ENCODE results near the gene HTR3E. TPM values are rescaled to one million over a fixed set of nuclear protein-coding genes. Genes with fewer than 3 reads are reported as not detected.

HTR3E gene
- total and polyA plus RNA-seq, 12 donors: not detected

DNA sequence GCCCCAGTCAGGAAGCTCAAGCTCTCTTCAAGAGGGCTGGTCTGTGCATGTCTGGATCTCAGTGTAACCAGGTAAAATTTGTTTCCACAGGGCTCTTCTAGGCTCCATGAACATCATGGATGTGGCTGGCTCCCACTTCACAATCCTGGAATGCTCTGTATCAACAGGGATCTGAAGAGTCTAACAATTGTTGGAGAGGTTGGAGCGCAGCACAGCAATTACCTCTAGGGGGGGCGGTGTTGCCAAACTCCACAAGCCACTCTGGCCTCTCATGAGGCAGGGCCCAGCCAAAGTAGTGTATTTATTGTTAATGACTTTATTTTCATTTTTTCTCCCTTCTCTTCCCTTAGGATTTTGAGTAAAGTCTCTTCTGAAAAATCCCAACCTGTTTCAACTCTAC is 32.1 kb downstream of the HTR3E start:
- Histone ChIP-seq H3K4me1 (peaks cover 0 to 7% (median 5%) of the 10 kb centered on the region in 9 donors), H3K36me3 (no peaks in the 10 kb centered on the region), H3K27ac (no peak overlapping the region), H3K4me3 (no peak overlapping the region), H3K9me3 (no peaks in the 10 kb centered on the region), H3K27me3 (no peaks in the 10 kb centered on the region)
- ATAC-seq (no peak), DNase-seq (no peak)
- 22 to 38% methylated on average over 2 of the region's 2 CpGs for WGBS, 2 donors
- intact Hi-C loops (cut with DNase I): no loop called here
- TF ChIP-seq, protein P1, sequence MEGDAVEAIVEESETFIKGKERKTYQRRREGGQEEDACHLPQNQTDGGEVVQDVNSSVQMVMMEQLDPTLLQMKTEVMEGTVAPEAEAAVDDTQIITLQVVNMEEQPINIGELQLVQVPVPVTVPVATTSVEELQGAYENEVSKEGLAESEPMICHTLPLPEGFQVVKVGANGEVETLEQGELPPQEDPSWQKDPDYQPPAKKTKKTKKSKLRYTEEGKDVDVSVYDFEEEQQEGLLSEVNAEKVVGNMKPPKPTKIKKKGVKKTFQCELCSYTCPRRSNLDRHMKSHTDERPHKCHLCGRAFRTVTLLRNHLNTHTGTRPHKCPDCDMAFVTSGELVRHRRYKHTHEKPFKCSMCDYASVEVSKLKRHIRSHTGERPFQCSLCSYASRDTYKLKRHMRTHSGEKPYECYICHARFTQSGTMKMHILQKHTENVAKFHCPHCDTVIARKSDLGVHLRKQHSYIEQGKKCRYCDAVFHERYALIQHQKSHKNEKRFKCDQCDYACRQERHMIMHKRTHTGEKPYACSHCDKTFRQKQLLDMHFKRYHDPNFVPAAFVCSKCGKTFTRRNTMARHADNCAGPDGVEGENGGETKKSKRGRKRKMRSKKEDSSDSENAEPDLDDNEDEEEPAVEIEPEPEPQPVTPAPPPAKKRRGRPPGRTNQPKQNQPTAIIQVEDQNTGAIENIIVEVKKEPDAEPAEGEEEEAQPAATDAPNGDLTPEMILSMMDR (IDR thresholded peaks at IDR 0.05): peak in 4 of 9 donors; percentile 29 to 39 (median 33)

DNA sequence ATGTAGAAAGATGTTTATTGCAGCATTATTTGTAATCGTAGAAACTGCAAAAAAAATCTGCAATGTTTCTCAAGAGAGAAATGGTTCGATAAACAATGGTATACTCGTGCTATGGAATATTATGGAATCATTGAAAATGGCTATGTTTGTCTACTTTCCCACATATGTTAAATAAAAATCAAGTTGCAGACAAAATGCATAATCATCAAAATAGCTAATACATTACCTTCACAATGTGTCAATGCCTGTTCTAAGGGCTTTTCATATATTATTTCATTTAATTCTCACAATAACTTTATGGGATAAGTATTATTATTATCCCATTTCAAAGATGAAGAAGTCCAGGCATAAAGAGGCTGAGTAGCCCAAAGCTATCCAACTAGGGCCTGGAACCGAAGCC is 36.1 kb downstream of the HTR3E start:
- WGBS, 2 donors: 93 to 96% methylated on average over 4 of the region's 4 CpGs
- TF ChIP-seq, protein P1 (IDR thresholded peaks at IDR 0.05): no peak
- intact Hi-C loops (cut with DNase I): loop anchor here in 5 of 10 donors (5.0 to 10.0 kb wide), 4 partner anchors 116 to 248 kb away; partner anchors contain the start of genes ABCC5 (in 3 of the 5) and PARL (in 2 of the 5)

DNA sequence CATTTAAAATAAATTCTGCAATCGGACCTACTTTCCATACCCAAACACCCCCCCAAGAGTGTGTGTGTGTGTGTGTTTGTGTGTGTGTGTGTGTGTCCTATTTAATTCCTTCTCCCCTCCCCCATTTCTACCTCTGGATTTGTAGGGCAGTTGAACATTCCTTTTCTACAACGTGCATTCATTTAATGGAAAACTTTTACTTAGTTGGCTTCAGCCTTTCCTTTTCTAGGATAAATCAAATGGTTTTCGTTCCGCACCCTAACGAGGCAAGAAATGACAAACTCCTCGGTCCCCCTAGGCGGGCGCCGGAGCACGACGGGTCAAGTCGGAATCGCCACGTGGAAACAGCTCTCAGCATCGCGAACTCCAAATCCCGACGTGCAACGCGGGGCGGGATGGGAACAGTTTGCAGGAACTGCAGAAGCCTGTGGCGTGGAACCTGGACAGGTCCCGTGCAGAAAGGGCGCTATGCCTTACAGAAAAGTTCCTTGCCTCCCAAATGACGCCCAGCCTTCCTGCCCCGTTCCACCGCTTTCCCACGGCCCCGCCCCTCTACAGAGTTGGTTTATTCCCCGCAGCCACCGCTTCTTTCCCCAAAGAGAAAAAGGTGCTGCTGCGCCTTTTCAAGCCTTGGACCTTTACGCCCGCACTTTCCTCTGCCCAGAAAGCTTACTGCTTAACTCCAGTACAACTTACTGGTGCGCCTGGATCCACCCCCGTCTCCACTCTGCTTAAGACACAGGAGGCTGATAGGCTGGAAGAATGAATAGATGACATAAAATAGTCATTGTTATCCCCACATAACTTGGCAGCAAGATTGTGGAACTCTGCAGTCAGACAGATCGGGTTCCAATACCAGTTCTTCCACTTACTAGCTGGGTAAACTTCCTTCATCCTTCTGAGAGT is 37.2 kb downstream of the HTR3E start:
- DNase-seq (peak; percentile 83 to 86), ATAC-seq (peak; percentile 77 to 91 (median 87))
- Histone ChIP-seq H3K27ac (peak overlapping the region; percentile 28 to 95 (median 90)), H3K4me3 (peak overlapping the region; percentile 53 to 99 (median 87)), H3K4me1 (peaks cover 4 to 28% (median 22%) of the 10 kb centered on the region in 9 donors), H3K9me3 (no peaks in the 10 kb centered on the region), H3K36me3 (peaks cover 0 to 24% (median 0%) of the 10 kb centered on the region in 9 donors), H3K27me3 (no peaks in the 10 kb centered on the region)
- intact Hi-C loops (cut with DNase I): loop anchor here in 6 of 10 donors (2.0 to 10.0 kb wide), 9 partner anchors 21 to 249 kb away; partner anchors contain the start of genes ABCC5 (in 5 of the 6), ALG3 (in 2 of the 6), DVL3 (in 2 of the 6) and EEF1AKMT4 (in 2 of the 6)
- TF ChIP-seq, protein P1 (IDR thresholded peaks at IDR 0.05): no peak
- WGBS, 2 donors: 1% methylated on average over 37 of the region's 37 CpGs

More for the DNA sequence above, 36.1 kb downstream of the HTR3E start:
- ATAC-seq: no peak
- Histone ChIP-seq H3K4me3 (no peak overlapping the region), H3K27me3 (no peaks in the 10 kb centered on the region), H3K36me3 (peaks cover 0 to 12% (median 0%) of the 10 kb centered on the region in 9 donors), H3K4me1 (peaks cover 4 to 28% (median 22%) of the 10 kb centered on the region in 9 donors), H3K27ac (no peak overlapping the region), H3K9me3 (no peaks in the 10 kb centered on the region)
- no peak for DNase-seq

DNA sequence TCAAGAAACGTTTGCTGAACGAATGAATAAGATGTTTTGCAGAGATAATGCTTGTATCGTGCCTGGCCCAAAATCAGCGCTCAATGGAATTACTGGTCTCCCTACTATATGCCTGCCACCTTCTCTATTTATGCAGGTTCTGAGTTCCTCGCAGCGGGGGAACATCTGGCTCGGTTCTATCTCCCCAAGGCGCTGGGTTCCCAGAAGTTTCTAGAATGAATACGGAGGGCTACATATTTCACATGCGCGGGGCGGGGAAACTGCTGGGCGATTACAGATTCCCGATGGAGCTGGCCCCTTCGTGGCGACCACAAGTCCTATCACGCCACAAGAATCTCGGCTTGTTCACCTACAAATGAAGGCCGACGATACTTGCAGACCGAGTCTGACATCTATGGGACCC is 37.9 kb downstream of the HTR3E start:
- peak overlapping the region; percentile 53 to 99 (median 87) for H3K4me3 ChIP-seq
- peak overlapping the region; percentile 28 to 95 (median 90) for H3K27ac ChIP-seq
- peak; percentile 2 to 31 (median 16) for ATAC-seq
- TF ChIP-seq, protein P1 (IDR thresholded peaks at IDR 0.05): no peak
- H3K36me3 ChIP-seq: peaks cover 0 to 29% (median 2%) of the 10 kb centered on the region in 9 donors
- H3K4me1 ChIP-seq: peaks cover 4 to 28% (median 22%) of the 10 kb centered on the region in 9 donors
- WGBS, 2 donors: 0% methylated on average over 21 of the region's 21 CpGs
- no peaks in the 10 kb centered on the region for H3K27me3 ChIP-seq
- intact Hi-C loops (cut with DNase I): loop anchor here in 7 of 10 donors (1.0 to 10.0 kb wide), 14 partner anchors 20 to 250 kb away; partner anchors contain the start of genes ABCC5 (in 6 of the 7), EEF1AKMT4 (in 4 of the 7), ALG3 (in 3 of the 7) and DVL3 (in 2 of the 7)
- H3K9me3 ChIP-seq: no peaks in the 10 kb centered on the region
- DNase-seq: no peak
